ENCODE data around the gene FOCAD. TPM values are rescaled to one million over a fixed set of nuclear protein-coding genes. Genes with fewer than 3 reads are reported as not detected.

FOCAD gene
- total RNA-seq, 1 experiment from 2014 or later, result 43.3 TPM

GRCh38 chr9:20948703-20949102 is 264.6 kb downstream of the FOCAD start:
- peaks cover 36 to 42% of the 10 kb centered on the region in 2 experiments for H3K4me1 Mint-ChIP-seq
- Histone ChIP-seq H3K9ac (ENCODE audit: extremely low read depth, insufficient read length, low read length) (no peak overlapping the region), H4K20me1 (ENCODE audit: control insufficient read depth, insufficient read depth, insufficient read length) (no peaks in the 10 kb centered on the region), H2BK20ac (ENCODE audit: low read depth, low read length, poor library complexity, severe bottlenecking) (no peak overlapping the region), H2BK120ac (ENCODE audit: low read depth, low read length, poor library complexity, severe bottlenecking) (no peak overlapping the region), H3K9me3 (ENCODE audit: control insufficient read depth, low read depth, low read length) (no peaks in the 10 kb centered on the region), H2BK5ac (ENCODE audit: insufficient read length, low read length) (no peak overlapping the region), H4K91ac (ENCODE audit: insufficient read length, low read depth, low read length) (no peak overlapping the region), H3K18ac (ENCODE audit: insufficient read length, low read depth, low read length) (no peak overlapping the region), H3K4me2 (ENCODE audit: insufficient read depth, insufficient read length, low read length) (no peak overlapping the region), H3K14ac (ENCODE audit: insufficient read depth, low read length) (no peak overlapping the region), H3K4me1 (ENCODE audit: insufficient read depth, low read length) (no peaks in the 10 kb centered on the region; the same call in 1 of the 2 replicates), H3T11ph (ENCODE audit: low read length) (no peak overlapping the region), H3K4ac (ENCODE audit: low read depth, low read length) (no peak overlapping the region), H3K23ac (ENCODE audit: insufficient read length, low read depth, low read length) (no peak overlapping the region), H3K23me2 (ENCODE audit: insufficient read length, low read depth, low read length, poor library complexity, severe bottlenecking) (no peaks in the 10 kb centered on the region), H3K79me1 (ENCODE audit: insufficient read depth, low read depth, low read length, poor library complexity, severe bottlenecking) (no peaks in the 10 kb centered on the region), H3K79me2 (ENCODE audit: insufficient read depth, low read length) (no peaks in the 10 kb centered on the region), H4K5ac (ENCODE audit: insufficient read length, low read depth, low read length) (no peak overlapping the region), H2BK12ac (ENCODE audit: insufficient read length, low read depth, low read length) (no peak overlapping the region), H2AK5ac (ENCODE audit: insufficient read length, low read length) (no peak overlapping the region), H3K56ac (ENCODE audit: insufficient read length, low read depth, low read length) (no peak overlapping the region), H4K8ac (replicated peaks; ENCODE audit: insufficient read length, low read depth, low read length) (no peak overlapping the region), H2BK15ac (ENCODE audit: low read depth, low read length) (no peak overlapping the region), H2AFZ (ENCODE audit: low read length) (no peak overlapping the region), H3K27ac (ENCODE audit: insufficient read length, low read depth, low read length) (no peak overlapping the region), H3K27me3 (ENCODE audit: insufficient read depth, low read length) (no peaks in the 10 kb centered on the region)
- no peaks in the 10 kb centered on the region for H3K9me3 Mint-ChIP-seq
- H3K36me3 Mint-ChIP-seq (ENCODE audit: insufficient read depth in 1 of 3, low read depth in 3 of 3), result peaks cover 7 to 37% (median 32%) of the 10 kb centered on the region in 3 experiments
- no peak for DNase-seq
- no peaks in the 10 kb centered on the region for H3K27me3 Mint-ChIP-seq (ENCODE audit: low read depth)
- WGBS (ENCODE audit: extremely low coverage, insufficient read length, low lambda C conversion rate), result no CpG with 5 or more reads among the region's 4 CpGs
- H3K4me3 Mint-ChIP-seq, result no peak overlapping the region; a peak in 1 of 5 replicates
- TF ChIP-seq CTCF (conservative IDR thresholded peaks at IDR 0.05), result no peak
- peak overlapping the region; percentile 8 to 67 (median 66); a peak in 4 of 7 replicates for H3K27ac Mint-ChIP-seq
